WTC11 (cell line): Measurements from ENCODE around the gene KCNK5. TPM values are rescaled to one million over a fixed set of nuclear protein-coding genes. Genes with fewer than 3 reads are reported as not detected.

Source experiments
- ATAC-seq: fragments of 200-7000 bp; cut with Tn5 transposase; 2 replicates; pipeline ENCODE4 v1.10.0; 2021; ENCODE audit warnings: mild to moderate bottlenecking, moderate library complexity
- CTCF ChIA-PET: fragments of 300-600 bp; sonication (Branson Sonifier 250); formaldehyde crosslinking; loops from one replicate; lab custom pipeline; 2021; ENCODE audit warnings: antibody characterized with exemption; lab: Charles Lee
- POLR2A ChIA-PET: fragments of 350-600 bp; sonication (Branson Sonifier 250); formaldehyde crosslinking; loops from one replicate; lab custom pipeline; 2021; ENCODE audit warnings: antibody characterized with exemption; lab: Charles Lee
- DNase-seq: peaks from one replicate; pipeline ENCODE4 v3.0.0; 2021; ENCODE audit warnings: low spot score
- H3K27ac Mint-ChIP-seq: 2 replicates; pipeline ENCODE4 v1.8.0; 2021; ENCODE audit warnings: mixed read lengths
- H3K27me3 Mint-ChIP-seq: 2 replicates; pipeline ENCODE4 v1.8.0; 2021; ENCODE audit warnings: low read depth, mild to moderate bottlenecking, moderate library complexity, mixed read lengths
- H3K36me3 Mint-ChIP-seq: 2 replicates; pipeline ENCODE4 v1.8.0; 2021; ENCODE audit warnings: mixed read lengths
- H3K4me1 Mint-ChIP-seq: 2 replicates; pipeline ENCODE4 v1.8.0; 2022; ENCODE audit warnings: mixed read lengths
- H3K4me3 Mint-ChIP-seq: 2 replicates; pipeline ENCODE4 v1.8.0; 2021; ENCODE audit warnings: mild to moderate bottlenecking, moderate library complexity, mixed read lengths
- H3K9me3 Mint-ChIP-seq: 2 replicates; pipeline ENCODE4 v1.8.0; 2021; ENCODE audit warnings: mixed read lengths
- CREB1 ChIP-seq: sonication (generic); formaldehyde crosslinking; IDR thresholded peaks from 2 replicates; pipeline ENCODE4 v1.8.0; 2023; ENCODE audit warnings: mild to moderate bottlenecking, missing genetic modification reagents
- CREM ChIP-seq: sonication (generic); formaldehyde crosslinking; IDR thresholded peaks from 2 replicates; pipeline ENCODE4 v1.8.1; 2022; ENCODE audit warnings: mild to moderate bottlenecking, missing genetic modification reagents, moderate library complexity
- ESRRA ChIP-seq: sonication (generic); formaldehyde crosslinking; IDR thresholded peaks from 2 replicates; pipeline ENCODE4 v1.8.1; 2022; ENCODE audit warnings: mild to moderate bottlenecking, missing genetic modification reagents, borderline replicate concordance
- ETV6 ChIP-seq: sonication (generic); formaldehyde crosslinking; IDR thresholded peaks from 2 replicates; pipeline ENCODE4 v1.8.1; 2022; ENCODE audit warnings: mild to moderate bottlenecking, missing genetic modification reagents
- FOXJ3 ChIP-seq: sonication (generic); formaldehyde crosslinking; IDR thresholded peaks from 2 replicates; pipeline ENCODE4 v1.9.0; 2021; ENCODE audit warnings: missing genetic modification reagents, mild to moderate bottlenecking, borderline replicate concordance
- FOXP1 ChIP-seq: sonication (generic); formaldehyde crosslinking; IDR thresholded peaks from 2 replicates; pipeline ENCODE4 v1.8.0; 2022; ENCODE audit warnings: missing genetic modification reagents, mild to moderate bottlenecking, moderate library complexity, borderline replicate concordance
- GABPB1 ChIP-seq: sonication (generic); formaldehyde crosslinking; IDR thresholded peaks from 2 replicates; pipeline ENCODE4 v1.8.1; 2023; ENCODE audit warnings: mild to moderate bottlenecking, missing genetic modification reagents
- GRHL2 ChIP-seq: fragments of 250-450 bp; sonication (Bioruptor Pico); IDR thresholded peaks from 2 replicates; pipeline ENCODE4 v1.8.0; 2022; ENCODE audit warnings: mild to moderate bottlenecking, moderate library complexity; ENCODE audit not compliant: insufficient replicate concordance, severe bottlenecking
- IRF1 ChIP-seq: sonication (generic); formaldehyde crosslinking; IDR thresholded peaks from 2 replicates; pipeline ENCODE4 v1.8.0; 2023; ENCODE audit warnings: missing genetic modification reagents
- NFATC4 ChIP-seq: fragments of 250-450 bp; sonication (Bioruptor Pico); IDR thresholded peaks from 2 replicates; pipeline ENCODE4 v1.9.0; 2021; ENCODE audit warnings: mild to moderate bottlenecking
- NR1H2 ChIP-seq: sonication (generic); formaldehyde crosslinking; IDR thresholded peaks from 2 replicates; pipeline ENCODE4 v1.9.0; 2021; ENCODE audit warnings: mild to moderate bottlenecking, moderate library complexity, missing genetic modification reagents
- OVOL2 ChIP-seq: fragments of 250-450 bp; sonication (Bioruptor Pico); IDR thresholded peaks from 2 replicates; pipeline ENCODE4 v1.9.0; 2021; ENCODE audit warnings: mild to moderate bottlenecking, borderline replicate concordance
- PREB ChIP-seq: sonication (generic); formaldehyde crosslinking; IDR thresholded peaks from 2 replicates; pipeline ENCODE4 v1.8.1; 2022; ENCODE audit warnings: mild to moderate bottlenecking, missing genetic modification reagents, moderate library complexity, borderline replicate concordance
- SMAD3 ChIP-seq: sonication (generic); formaldehyde crosslinking; IDR thresholded peaks from 2 replicates; pipeline ENCODE4 v1.8.0; 2022; ENCODE audit warnings: missing genetic modification reagents, mild to moderate bottlenecking, borderline replicate concordance
- SMAD4 ChIP-seq: sonication (generic); formaldehyde crosslinking; IDR thresholded peaks from 2 replicates; pipeline ENCODE4 v1.8.0; 2022; ENCODE audit warnings: mild to moderate bottlenecking, missing genetic modification reagents
- SOX15 ChIP-seq: fragments of 250-450 bp; sonication (Bioruptor Pico); IDR thresholded peaks from 2 replicates; pipeline ENCODE4 v1.9.0; 2021; ENCODE audit warnings: mild to moderate bottlenecking
- TCF7 ChIP-seq: sonication (generic); formaldehyde crosslinking; IDR thresholded peaks from 2 replicates; pipeline ENCODE4 v1.8.0; 2022; ENCODE audit warnings: mild to moderate bottlenecking, low read depth, missing genetic modification reagents, moderate library complexity
- TEAD1 ChIP-seq: sonication (generic); formaldehyde crosslinking; IDR thresholded peaks from 2 replicates; pipeline ENCODE4 v1.8.0; 2022; ENCODE audit warnings: mild to moderate bottlenecking, missing genetic modification reagents
- ZBTB21 ChIP-seq: sonication (generic); formaldehyde crosslinking; IDR thresholded peaks from 2 replicates; pipeline ENCODE4 v1.8.1; 2023; ENCODE audit warnings: mild to moderate bottlenecking, missing genetic modification reagents, borderline replicate concordance
- ZMAT4 ChIP-seq: fragments of 250-450 bp; sonication (Bioruptor Pico); IDR thresholded peaks from 2 replicates; pipeline ENCODE4 v1.9.0; 2021; ENCODE audit warnings: mild to moderate bottlenecking
- ZNF263 ChIP-seq: sonication (generic); formaldehyde crosslinking; IDR thresholded peaks from 2 replicates; pipeline ENCODE4 v1.8.1; 2022; ENCODE audit warnings: low read depth, mild to moderate bottlenecking, moderate library complexity, missing genetic modification reagents
- ZNF416 ChIP-seq: fragments of 250-450 bp; sonication (Bioruptor Pico); IDR thresholded peaks from 2 replicates; pipeline ENCODE4 v1.9.0; 2021; ENCODE audit warnings: mild to moderate bottlenecking, inconsistent platforms
- ZNF512 ChIP-seq: sonication (generic); formaldehyde crosslinking; IDR thresholded peaks from 2 replicates; pipeline ENCODE4 v1.8.1; 2022; ENCODE audit warnings: missing genetic modification reagents, borderline replicate concordance
- ZSCAN18 ChIP-seq: fragments of 250-450 bp; sonication (Bioruptor Pico); IDR thresholded peaks from 2 replicates; pipeline ENCODE4 v2.1.2; 2022; ENCODE audit warnings: mild to moderate bottlenecking, moderate library complexity
- total RNA-seq: library from RNA; stranded (reverse); gene quantifications from 3 replicates; pipeline ENCODE4 v1.2.3, GENCODE V29; 2021

The KCNK5 gene
- total RNA-seq, 1 experiment from 2014 or later, result 41.8 TPM

GRCh38 chr6:39225543-39225942, 3.7 kb downstream of the KCNK5 start (continued):
- TF ChIP-seq ZNF416, result no peak

- ATAC-seq (no peak), DNase-seq (no peak)
- CTCF ChIA-PET, result interaction anchor here (0.6 to 2.1 kb wide), 4 partner anchors 16 to 78 kb away, joined by 5 to 16 read pairs (median 6); no protein-coding TSS in a partner anchor
- Mint-ChIP-seq H3K27me3 (no peaks in the 10 kb centered on the region), H3K4me3 (peak overlapping the region; percentile 29; the same call in 1 of the 2 replicates), H3K36me3 (peaks cover 44% of the 10 kb centered on the region), H3K9me3 (no peaks in the 10 kb centered on the region), H3K27ac (peak overlapping the region; percentile 41), H3K4me1 (peaks cover 87% of the 10 kb centered on the region)
- POLR2A ChIA-PET, result no interaction called here
- TF ChIP-seq ETV6, result no peak
- TF ChIP-seq SMAD4, result no peak
- no peak for TF ChIP-seq CREB1
- no peak for TF ChIP-seq FOXJ3 (CRISPR knock-in tag)
- TF ChIP-seq TEAD1 (CRISPR knock-in tag), result no peak
- no peak for TF ChIP-seq FOXP1 (CRISPR knock-in tag)
These were observed 4.6 kb downstream of the KCNK5 start for GRCh38 chr6:39224523-39225182.

GRCh38 chr6:39224011-39224410, 5.3 kb downstream of the KCNK5 start:
- TF ChIP-seq CREM (CRISPR knock-in tag), result no peak
- TF ChIP-seq ZNF512, result no peak
- TF ChIP-seq SMAD3 (CRISPR knock-in tag), result no peak
- TF ChIP-seq ZNF263 (CRISPR knock-in tag), result no peak
- no peak for TF ChIP-seq PREB (CRISPR knock-in tag)
- TF ChIP-seq TCF7 (CRISPR knock-in tag), result no peak
- TF ChIP-seq GABPB1 (CRISPR knock-in tag), result no peak
- no peak for TF ChIP-seq FOXJ3 (CRISPR knock-in tag)
- TF ChIP-seq ZBTB21 (CRISPR knock-in tag), result no peak
- TF ChIP-seq GRHL2 (CRISPR knock-in tag), result no peak
- peaks cover 90% of the 10 kb centered on the region for H3K4me1 Mint-ChIP-seq
- peak overlapping the region; percentile 24 for H3K4me3 Mint-ChIP-seq
- H3K36me3 Mint-ChIP-seq, result peaks cover 44% of the 10 kb centered on the region
- no peak for ATAC-seq
- POLR2A ChIA-PET, result no interaction called here
- CTCF ChIA-PET, result interaction anchor here (0.6 to 2.1 kb wide), 3 partner anchors 15 to 79 kb away, joined by 5 to 16 read pairs (median 6); no protein-coding TSS in a partner anchor
- H3K9me3 Mint-ChIP-seq, result no peaks in the 10 kb centered on the region
- DNase-seq, result no peak
- peak overlapping the region; percentile 79 for H3K27ac Mint-ChIP-seq
- no peaks in the 10 kb centered on the region for H3K27me3 Mint-ChIP-seq

- Mint-ChIP-seq H3K4me1 (peaks cover 94% of the 10 kb centered on the region), H3K36me3 (peaks cover 46% of the 10 kb centered on the region), H3K4me3 (peak overlapping the region; percentile 24; the same call in 1 of the 2 replicates), H3K9me3 (no peaks in the 10 kb centered on the region), H3K27ac (peak overlapping the region; percentile 79; the same call in 1 of the 2 replicates), H3K27me3 (no peaks in the 10 kb centered on the region)
- no peak for DNase-seq
- ATAC-seq, result no peak
- POLR2A ChIA-PET, result no interaction called here
- CTCF ChIA-PET, result interaction anchor here (1.3 to 2.1 kb wide), 2 partner anchors 78 to 79 kb away, joined by 6 to 16 read pairs; no protein-coding TSS in a partner anchor
- TF ChIP-seq ZSCAN18 (CRISPR knock-in tag), result no peak
- TF ChIP-seq OVOL2, result no peak
- TF ChIP-seq NR1H2, result no peak
- TF ChIP-seq ESRRA (CRISPR knock-in tag), result no peak
- TF ChIP-seq FOXP1 (CRISPR knock-in tag), result no peak
- no peak for TF ChIP-seq ZMAT4 (CRISPR knock-in tag)
- TF ChIP-seq IRF1 (CRISPR knock-in tag), result no peak
- TF ChIP-seq GRHL2 (CRISPR knock-in tag), result no peak
- no peak for TF ChIP-seq NFATC4 (CRISPR knock-in tag)
- no peak for TF ChIP-seq ETV6
- no peak for TF ChIP-seq SMAD4
- no peak for TF ChIP-seq SOX15 (CRISPR knock-in tag)
These were observed 5.7 kb downstream of the KCNK5 start for GRCh38 chr6:39223555-39223954.
